ENCODE results near the gene PBRM1. TPM values are rescaled to one million over a fixed set of nuclear protein-coding genes. Genes with fewer than 3 reads are reported as not detected.

Gene PBRM1
- total RNA-seq, 2 experiments from 2014 or later, result 75.7 to 91.1 TPM

- POLR2A ChIA-PET, result interaction anchor here (0.6 to 0.9 kb wide), 2 partner anchors 11 to 41 kb away, joined by 3 read pairs; no protein-coding TSS in a partner anchor
- H3K36me3 ChIP-seq (ENCODE audit: insufficient read depth, low read length), result peaks cover 51% of the 10 kb centered on the region
- TF ChIP-seq EZH2phosphoT487 (IDR thresholded peaks at IDR 0.05; ENCODE audit: borderline replicate concordance, low read depth, low read length), result no peak
- TF ChIP-seq CTCF (conservative IDR thresholded peaks at IDR 0.05; ENCODE audit: low read length), result no peak
- no peak overlapping the region for H2AFZ ChIP-seq (ENCODE audit: low read length)
- H3K9me3 ChIP-seq (ENCODE audit: low read length), result no peaks in the 10 kb centered on the region
- H3K4me3 ChIP-seq (ENCODE audit: low read depth, low read length, poor library complexity, severe bottlenecking), result no peak overlapping the region
- no peaks in the 10 kb centered on the region for H4K20me1 ChIP-seq (ENCODE audit: insufficient read depth, low read length)
- H3K4me2 ChIP-seq (ENCODE audit: low read length), result no peak overlapping the region
- CTCF ChIA-PET (ENCODE audit: unreplicated experiment), result no interaction called here
- no peak overlapping the region for H3K27ac ChIP-seq (ENCODE audit: low read depth, low read length, poor library complexity, severe bottlenecking)
- DNase-seq (ENCODE audit: low spot score), result no peak
- no peaks in the 10 kb centered on the region for H3K4me1 ChIP-seq (ENCODE audit: insufficient read depth, low read length, poor library complexity, severe bottlenecking)
- intact Hi-C loops (cut with micrococcal nuclease; ENCODE audit: unreplicated experiment), result no loop called here
- H3K9me2 ChIP-seq (ENCODE audit: insufficient read depth, low read length), result no peaks in the 10 kb centered on the region
- BruUV-seq (replicated peaks), result no TSS peak
- no peaks in the 10 kb centered on the region for H3K79me2 ChIP-seq (ENCODE audit: insufficient read depth, low read depth, low read length)
Measured at GRCh38 chr3:52568069-52568468, 117.6 kb downstream of the PBRM1 start.

DNA sequence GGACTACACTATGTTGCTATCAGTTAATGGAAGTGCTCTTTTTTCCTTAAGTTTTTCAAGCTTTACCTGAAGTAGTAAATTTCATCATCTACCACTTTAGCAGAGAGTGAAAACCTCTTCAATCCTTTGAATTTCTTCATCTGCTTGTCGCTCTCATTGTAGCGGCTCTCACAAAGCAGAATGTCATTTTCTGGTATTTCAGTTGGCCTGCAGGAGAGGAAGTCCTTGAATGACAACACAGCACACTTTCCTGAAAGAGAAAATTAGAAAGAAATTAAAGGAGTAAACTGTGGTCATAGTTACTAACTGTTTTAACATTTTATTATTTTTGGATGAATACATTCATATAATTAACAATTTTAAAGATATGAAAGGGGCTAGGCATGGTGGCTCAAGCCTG is 121.7 kb downstream of the PBRM1 start:
- Histone ChIP-seq H3K36me3 (ENCODE audit: insufficient read depth, low read length) (peaks cover 66% of the 10 kb centered on the region), H4K20me1 (ENCODE audit: insufficient read depth, low read length) (no peaks in the 10 kb centered on the region)

More for the DNA sequence above, 121.7 kb downstream of the PBRM1 start:
- no peak overlapping the region for H2AFZ ChIP-seq (ENCODE audit: low read length)
- no peak overlapping the region for H3K4me3 ChIP-seq (ENCODE audit: low read depth, low read length, poor library complexity, severe bottlenecking)
- no peaks in the 10 kb centered on the region for H3K79me2 ChIP-seq (ENCODE audit: insufficient read depth, low read depth, low read length)
- no peaks in the 10 kb centered on the region for H3K9me3 ChIP-seq (ENCODE audit: low read length)
- ChIA-PET CTCF (ENCODE audit: unreplicated experiment) (no interaction called here), POLR2A (interaction anchor here (0.7 kb wide), 1 partner anchor 294 kb away, joined by 3 read pairs; no protein-coding TSS in a partner anchor)
- no peak overlapping the region for H3K27ac ChIP-seq (ENCODE audit: low read depth, low read length, poor library complexity, severe bottlenecking)
- no peaks in the 10 kb centered on the region for H3K4me1 ChIP-seq (ENCODE audit: insufficient read depth, low read length, poor library complexity, severe bottlenecking)
- no peak overlapping the region for H3K4me2 ChIP-seq (ENCODE audit: low read length)
- TF ChIP-seq EZH2phosphoT487 (IDR thresholded peaks at IDR 0.05; ENCODE audit: borderline replicate concordance, low read depth, low read length) (no peak), CTCF (conservative IDR thresholded peaks at IDR 0.05; ENCODE audit: low read length) (no peak)
- no TSS peak for BruUV-seq (replicated peaks)
- intact Hi-C loops (cut with micrococcal nuclease; ENCODE audit: unreplicated experiment), result no loop called here
- DNase-seq (ENCODE audit: low spot score), result no peak
- H3K9me2 ChIP-seq (ENCODE audit: insufficient read depth, low read length), result no peaks in the 10 kb centered on the region
